ENCODE results near the gene GMDS.
A peak's percentile ranks its signal among the peaks of the same experiment; 100 is the strongest.

GMDS gene

DNA sequence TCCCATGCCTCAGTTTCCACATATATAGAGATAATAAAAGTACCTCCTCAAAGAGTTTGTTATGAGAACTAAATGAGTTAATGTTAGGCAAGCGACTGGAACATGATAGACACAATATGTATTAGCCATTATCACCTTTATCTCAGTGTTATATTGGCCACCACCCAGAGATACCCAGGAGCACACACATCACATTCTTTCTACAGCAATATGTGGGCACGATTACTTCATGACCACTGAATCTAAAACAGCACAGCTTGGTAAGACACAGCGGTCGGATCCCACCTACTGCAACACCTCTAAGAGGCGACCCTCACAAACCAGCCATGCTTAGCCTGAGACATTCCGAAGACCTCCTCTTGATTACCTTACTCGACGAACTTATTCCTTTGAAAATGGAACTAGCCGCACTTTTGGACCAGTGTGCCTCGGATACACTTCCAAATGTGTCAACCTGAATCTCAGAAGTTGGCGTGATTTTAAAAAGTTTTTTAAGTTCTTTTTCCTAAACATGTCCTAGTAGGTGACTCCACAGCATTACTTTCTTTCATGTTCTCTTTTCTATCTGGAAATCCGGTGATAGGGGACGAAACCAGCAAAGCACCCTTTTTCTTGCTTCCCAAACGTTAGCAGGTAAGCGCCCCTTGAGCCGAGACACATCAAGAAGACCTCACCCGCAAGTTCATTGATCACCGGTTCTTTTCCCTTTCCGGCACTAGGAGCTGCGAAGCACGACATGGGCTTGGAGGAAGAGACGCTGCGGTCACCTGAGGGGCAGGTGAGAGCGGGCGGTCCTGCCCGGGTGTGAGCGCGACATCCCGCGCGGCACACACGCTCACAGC is 923 bp downstream of the GMDS start:
- no peak for DNase-seq (ENCODE audit: low read depth)
- peak overlapping the region; percentile 83 for H3K4me3 ChIP-seq (ENCODE audit: control insufficient read depth, low read depth, low read length)
- no peak for TF ChIP-seq CTCF (IDR thresholded peaks at IDR 0.05; ENCODE audit: control insufficient read depth, insufficient read depth, low read depth, low read length, missing control alignments)

- no peak for TF ChIP-seq CTCF (IDR thresholded peaks at IDR 0.05; ENCODE audit: control insufficient read depth, insufficient read depth, low read depth, low read length, missing control alignments)
- no peak for DNase-seq (ENCODE audit: low read depth)
- H3K4me3 ChIP-seq (ENCODE audit: control insufficient read depth, low read depth, low read length), result no peak overlapping the region
Measured at GRCh38 chr6:2242311-2242710, 3.1 kb downstream of the GMDS start.

DNA sequence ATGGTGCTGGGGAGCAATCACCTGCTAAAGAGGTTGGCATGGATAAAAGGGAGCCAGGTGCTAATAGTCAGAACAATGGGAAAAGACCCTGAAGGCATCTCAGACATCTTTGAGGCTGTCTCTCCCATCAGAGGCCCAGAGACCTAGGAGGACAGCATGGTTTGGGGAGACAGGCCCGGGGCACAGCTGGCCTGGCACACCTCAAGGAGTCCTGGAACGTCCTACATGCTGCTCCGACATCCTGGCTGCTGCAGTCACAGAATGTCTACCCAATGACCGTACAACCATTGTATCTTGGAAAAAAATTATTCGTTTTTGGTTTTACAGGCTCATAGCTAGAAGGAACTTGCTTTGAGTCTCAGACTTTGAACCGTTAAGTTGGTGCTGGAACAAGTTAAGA is 4.4 kb downstream of the GMDS start:
- H3K4me3 ChIP-seq (ENCODE audit: control insufficient read depth, low read depth, low read length), result no peak overlapping the region
- no peak for DNase-seq (ENCODE audit: low read depth)
- TF ChIP-seq CTCF (IDR thresholded peaks at IDR 0.05; ENCODE audit: control insufficient read depth, insufficient read depth, low read depth, low read length, missing control alignments), result no peak

DNA sequence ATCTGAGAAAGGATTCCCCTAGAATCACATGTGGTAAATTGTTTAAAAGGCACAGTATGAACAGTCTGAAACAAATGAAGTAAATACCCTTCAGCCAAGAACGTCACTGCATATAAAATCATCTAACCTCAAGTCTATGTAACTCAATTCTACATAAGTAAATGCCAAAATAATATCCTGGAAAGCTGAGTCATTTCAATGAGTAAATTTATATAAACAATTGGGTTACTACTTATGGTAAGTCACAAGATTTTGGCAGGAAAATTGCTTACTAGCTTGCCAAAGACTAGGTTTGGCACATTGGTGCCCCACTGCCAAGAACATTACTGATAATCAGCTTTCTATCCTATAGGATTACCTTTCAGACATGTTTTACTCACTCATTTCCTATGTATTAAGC is 8.4 kb downstream of the GMDS start:
- no peak for TF ChIP-seq CTCF (IDR thresholded peaks at IDR 0.05; ENCODE audit: control insufficient read depth, insufficient read depth, low read depth, low read length, missing control alignments)
- H3K4me3 ChIP-seq (ENCODE audit: control insufficient read depth, low read depth, low read length), result no peak overlapping the region
- DNase-seq (ENCODE audit: low read depth), result peak; percentile 78

- no peak overlapping the region for H3K4me3 ChIP-seq (ENCODE audit: control insufficient read depth, low read depth, low read length)
- no peak for DNase-seq (ENCODE audit: low read depth)
- TF ChIP-seq CTCF (IDR thresholded peaks at IDR 0.05; ENCODE audit: control insufficient read depth, insufficient read depth, low read depth, low read length, missing control alignments), result no peak
Measured at GRCh38 chr6:2235777-2236495, 9.5 kb downstream of the GMDS start.

- no peak for DNase-seq (ENCODE audit: low read depth)
- TF ChIP-seq CTCF (IDR thresholded peaks at IDR 0.05; ENCODE audit: control insufficient read depth, insufficient read depth, low read depth, low read length, missing control alignments), result no peak
- H3K4me3 ChIP-seq (ENCODE audit: control insufficient read depth, low read depth, low read length), result no peak overlapping the region
Measured at GRCh38 chr6:2232445-2232844, 13.0 kb downstream of the GMDS start.

Data from AG09309 (cell line).